Measurements from ENCODE around the gene MBL2.

The MBL2 gene

GRCh38 chr10:52771534-52772445 lies 794 bp downstream of the MBL2 start:
- DNase-seq = peak; percentile 73

- no peak for DNase-seq
These were observed 1.7 kb downstream of the MBL2 start for GRCh38 chr10:52770904-52771303.

- DNase-seq = no peak
These were observed 2.6 kb downstream of the MBL2 start for GRCh38 chr10:52769966-52770365.

- DNase-seq = no peak
These were observed 4.5 kb downstream of the MBL2 start for GRCh38 chr10:52768001-52768532.

GRCh38 chr10:52762088-52762487 lies 10.5 kb downstream of the MBL2 start:
- DNase-seq = no peak

- DNase-seq = no peak
These were observed 13.4 kb downstream of the MBL2 start for GRCh38 chr10:52759154-52759553.

- DNase-seq = no peak
These were observed 14.2 kb downstream of the MBL2 start for GRCh38 chr10:52758406-52758805.

- no peak for DNase-seq
These were observed 14.8 kb downstream of the MBL2 start for GRCh38 chr10:52757773-52758172.

GRCh38 chr10:52756966-52757365 lies 15.6 kb downstream of the MBL2 start:
- peak; percentile 64 for DNase-seq

GRCh38 chr10:52756295-52756694 lies 16.3 kb downstream of the MBL2 start:
- no peak for DNase-seq

- DNase-seq = peak; percentile 97
These were observed 17.1 kb downstream of the MBL2 start for GRCh38 chr10:52755297-52756062.

- DNase-seq = peak; percentile 47
These were observed 19.7 kb downstream of the MBL2 start for GRCh38 chr10:52752801-52753445.

- DNase-seq = no peak
These were observed 20.3 kb downstream of the MBL2 start for GRCh38 chr10:52752261-52752660.

- no peak for DNase-seq
These were observed 21.2 kb downstream of the MBL2 start for GRCh38 chr10:52751337-52751736.

GRCh38 chr10:52750629-52751028 lies 22.0 kb downstream of the MBL2 start:
- DNase-seq = no peak

GRCh38 chr10:52747694-52748093 lies 24.9 kb downstream of the MBL2 start:
- DNase-seq = no peak

GRCh38 chr10:52746169-52746568 lies 26.4 kb downstream of the MBL2 start:
- DNase-seq = no peak

GRCh38 chr10:52744057-52744805 lies 28.4 kb downstream of the MBL2 start:
- no peak for DNase-seq

GRCh38 chr10:52742731-52743130 lies 29.9 kb downstream of the MBL2 start:
- DNase-seq = no peak

GRCh38 chr10:52741851-52742250 lies 30.7 kb downstream of the MBL2 start:
- DNase-seq = no peak

GRCh38 chr10:52740913-52741675 lies 31.5 kb downstream of the MBL2 start:
- DNase-seq = peak; percentile 24

GRCh38 chr10:52740155-52740549 lies 32.4 kb downstream of the MBL2 start:
- DNase-seq = no peak
